COR-L47 (cell line): ENCODE measurements around the gene TMC7.

ENCODE experiments used
- DNase-seq: peaks from one replicate; lab custom pipeline; 2025; lab: John Stamatoyannopoulos, UW

Gene TMC7

DNA sequence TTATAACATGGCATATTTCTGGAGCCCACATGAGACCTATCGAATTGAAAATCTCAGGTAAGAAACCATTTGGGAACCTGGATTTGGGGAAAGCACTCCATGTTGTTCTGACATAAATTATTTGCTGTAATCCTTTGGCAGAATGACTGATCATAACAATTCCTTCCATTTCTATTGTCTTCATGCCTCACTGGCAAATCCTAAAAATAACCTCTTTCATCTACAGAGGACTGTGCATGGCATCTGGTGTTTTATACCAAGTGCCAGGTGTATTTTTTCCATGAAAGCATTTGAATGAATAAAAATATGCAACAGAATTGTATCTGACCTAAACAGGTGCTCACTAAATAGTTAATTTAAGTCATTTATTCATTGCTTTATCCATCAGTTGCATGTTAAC lies 50.0 kb downstream of the TMC7 start:
- no peak for DNase-seq

DNA sequence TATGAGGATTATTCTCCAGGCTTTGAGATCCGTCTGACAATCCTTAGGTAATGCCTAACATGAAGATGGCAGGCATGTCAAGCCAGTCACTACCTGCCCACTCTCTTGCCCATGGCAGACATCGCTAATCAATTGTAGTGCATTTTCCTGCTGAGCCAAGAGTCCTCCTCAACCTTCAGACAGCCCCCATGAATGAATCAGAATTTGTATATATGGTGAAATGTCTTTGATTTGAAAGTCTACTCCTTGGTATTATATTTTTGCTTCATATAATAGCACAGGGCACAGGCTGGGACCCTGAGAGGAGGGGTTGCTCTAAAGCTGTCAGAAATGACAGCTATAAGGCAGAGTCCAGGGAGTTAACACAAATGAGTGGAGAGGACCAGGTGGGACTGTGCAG lies 56.7 kb downstream of the TMC7 start:
- DNase-seq: no peak

DNA sequence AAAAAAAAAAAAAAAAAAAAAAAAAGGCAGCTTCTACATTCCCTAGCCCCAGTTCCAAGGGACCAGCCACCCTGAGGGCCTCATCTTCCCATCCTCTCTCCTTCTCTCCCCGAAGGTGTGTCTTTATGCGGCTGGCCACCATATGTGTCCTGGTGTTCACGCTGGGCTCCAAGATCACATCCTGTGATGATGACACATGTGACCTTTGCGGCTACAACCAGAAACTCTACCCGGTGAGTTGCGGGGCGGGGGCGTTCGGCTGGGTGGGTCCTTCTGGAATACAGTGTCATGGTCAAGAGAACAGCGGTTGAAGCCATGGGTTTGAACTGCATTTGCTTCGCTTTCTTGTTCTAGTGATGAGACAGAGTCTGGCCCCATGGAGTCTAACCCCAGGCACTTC lies 61.0 kb downstream of the TMC7 start:
- DNase-seq: no peak

DNA sequence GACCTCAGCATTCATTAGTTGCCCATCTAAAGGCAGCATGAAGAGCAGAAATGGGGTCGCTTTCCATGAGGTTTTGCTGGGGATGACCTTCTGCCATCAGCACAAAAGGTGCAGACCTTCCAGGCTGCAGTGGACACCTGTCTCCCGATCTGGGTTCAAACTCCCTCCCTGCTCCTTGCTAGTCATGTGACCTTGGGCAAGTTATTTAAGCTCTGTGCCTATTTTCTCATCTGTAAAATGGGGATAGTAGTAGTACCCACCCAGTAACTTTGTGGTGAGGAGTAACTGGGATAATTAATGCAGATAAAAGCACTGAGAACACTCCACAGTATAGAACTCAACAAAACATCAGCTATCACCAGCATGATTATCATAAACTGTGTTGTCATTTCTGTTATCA lies 62.3 kb downstream of the TMC7 start:
- DNase-seq: no peak

DNA sequence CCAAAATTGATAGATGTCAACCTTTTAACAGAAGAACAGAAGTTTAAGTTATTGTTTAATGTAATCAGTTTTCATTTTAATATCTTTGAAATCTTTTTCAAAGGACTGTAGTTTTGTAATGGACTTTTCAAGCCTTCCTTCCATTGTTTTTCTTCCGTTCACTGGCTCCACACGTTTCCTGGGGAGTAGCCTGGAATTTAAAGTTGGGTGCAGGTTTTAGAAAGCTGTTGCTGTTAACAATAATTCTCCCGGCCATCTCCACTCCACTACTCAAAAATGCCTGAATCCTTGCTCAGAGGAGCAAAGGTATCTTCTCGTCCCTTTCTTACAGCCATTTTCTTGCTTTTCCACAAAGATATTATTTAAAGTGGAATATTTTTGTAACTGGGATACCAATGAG lies 79.0 kb downstream of the TMC7 start:
- DNase-seq: no peak

DNA sequence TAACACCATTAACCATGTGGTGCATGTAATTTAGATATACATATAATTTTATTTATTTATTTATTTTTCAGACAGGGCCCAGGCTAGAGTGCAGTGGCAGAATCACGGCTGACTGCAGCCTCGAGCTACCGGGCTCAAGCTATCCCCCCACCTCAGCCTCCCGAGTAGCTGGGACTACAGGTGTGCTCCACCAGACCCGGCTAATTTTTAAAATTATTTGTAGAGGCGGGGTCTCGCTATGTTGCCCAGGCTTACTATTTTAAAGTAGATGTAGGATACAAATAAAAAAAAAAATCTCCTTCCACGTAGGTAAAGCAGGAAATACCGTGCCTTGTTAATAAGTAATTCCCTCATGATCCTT lies 83.2 kb downstream of the TMC7 start:
- DNase-seq: no peak

DNA sequence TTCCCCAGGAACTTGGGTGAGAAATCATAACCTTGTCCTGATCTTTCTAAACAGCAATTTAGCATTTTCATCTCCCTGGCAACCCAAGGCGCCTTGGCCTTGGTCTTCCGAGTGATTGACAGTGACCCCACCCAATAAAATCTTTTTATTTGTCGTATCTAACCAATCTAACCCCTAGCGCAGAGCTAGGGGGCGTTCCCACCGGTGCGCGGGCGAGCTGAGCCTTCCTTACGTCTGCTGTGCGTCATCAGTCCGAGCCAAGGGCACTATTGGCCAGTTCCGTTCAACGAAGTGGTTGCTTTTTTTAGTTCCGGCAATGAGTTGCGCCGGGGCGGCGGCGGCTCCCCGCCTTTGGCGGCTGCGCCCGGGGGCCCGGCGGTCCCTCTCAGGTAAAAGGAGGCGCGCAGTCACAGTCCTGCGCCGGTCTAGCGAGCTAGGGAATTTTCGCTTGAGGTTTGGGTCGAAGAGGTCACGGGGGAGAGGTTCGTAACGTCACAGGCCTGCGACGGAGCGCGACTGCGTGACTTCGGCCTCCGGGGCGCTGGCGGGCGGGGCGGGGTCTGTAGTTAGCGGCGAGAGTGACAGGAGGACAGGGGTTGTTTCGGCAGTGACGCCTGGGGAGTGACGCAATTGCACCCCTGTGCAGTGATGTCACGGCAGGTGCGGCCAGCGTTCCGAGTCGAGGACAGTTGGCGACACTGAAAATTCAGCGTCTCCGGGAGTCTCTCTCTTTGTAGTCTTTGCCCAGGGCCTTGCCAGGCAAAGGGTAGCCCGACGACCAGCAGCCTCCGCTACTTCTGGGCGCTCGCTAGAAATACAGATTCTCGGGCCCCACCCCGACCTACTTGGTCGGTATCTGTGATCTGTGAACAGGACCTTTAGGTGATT lies 83.9 kb downstream of the TMC7 start, which contains the start of gene COQ7:
Gene COQ7 (plus strand): TSS at position 266 of the 888 bp plus-strand sequence. CDS start 51 bp downstream, at position 317.
- DNase-seq: peak; percentile 99

DNA sequence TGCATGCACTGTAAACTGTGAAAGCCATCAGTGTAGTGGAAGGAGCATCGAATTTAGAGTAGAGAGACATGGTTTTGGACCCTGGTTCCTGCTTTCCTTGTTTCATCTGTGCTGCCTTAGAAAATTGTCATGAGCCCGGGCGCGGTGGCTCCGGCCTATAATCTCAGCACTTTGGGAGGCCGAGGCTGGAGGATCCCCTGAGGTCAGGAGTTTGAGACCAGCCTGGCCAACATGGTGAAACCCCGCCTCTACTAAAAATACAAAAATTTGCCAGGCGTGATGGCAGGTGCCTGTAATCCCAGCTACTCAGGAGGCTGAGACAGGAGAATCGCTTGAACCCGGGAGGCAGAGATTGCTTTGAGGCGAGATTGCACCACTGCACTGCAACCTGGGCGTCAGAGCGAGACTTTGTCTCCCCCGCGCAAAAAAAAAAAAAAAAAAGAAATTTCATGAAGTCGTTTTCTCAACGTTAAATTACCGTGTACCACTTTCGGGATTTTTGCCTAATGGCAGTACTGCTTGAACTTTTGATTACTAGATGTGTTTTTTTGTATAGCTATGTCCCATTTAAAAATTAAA lies 84.6 kb downstream of the TMC7 start:
- no peak for DNase-seq

DNA sequence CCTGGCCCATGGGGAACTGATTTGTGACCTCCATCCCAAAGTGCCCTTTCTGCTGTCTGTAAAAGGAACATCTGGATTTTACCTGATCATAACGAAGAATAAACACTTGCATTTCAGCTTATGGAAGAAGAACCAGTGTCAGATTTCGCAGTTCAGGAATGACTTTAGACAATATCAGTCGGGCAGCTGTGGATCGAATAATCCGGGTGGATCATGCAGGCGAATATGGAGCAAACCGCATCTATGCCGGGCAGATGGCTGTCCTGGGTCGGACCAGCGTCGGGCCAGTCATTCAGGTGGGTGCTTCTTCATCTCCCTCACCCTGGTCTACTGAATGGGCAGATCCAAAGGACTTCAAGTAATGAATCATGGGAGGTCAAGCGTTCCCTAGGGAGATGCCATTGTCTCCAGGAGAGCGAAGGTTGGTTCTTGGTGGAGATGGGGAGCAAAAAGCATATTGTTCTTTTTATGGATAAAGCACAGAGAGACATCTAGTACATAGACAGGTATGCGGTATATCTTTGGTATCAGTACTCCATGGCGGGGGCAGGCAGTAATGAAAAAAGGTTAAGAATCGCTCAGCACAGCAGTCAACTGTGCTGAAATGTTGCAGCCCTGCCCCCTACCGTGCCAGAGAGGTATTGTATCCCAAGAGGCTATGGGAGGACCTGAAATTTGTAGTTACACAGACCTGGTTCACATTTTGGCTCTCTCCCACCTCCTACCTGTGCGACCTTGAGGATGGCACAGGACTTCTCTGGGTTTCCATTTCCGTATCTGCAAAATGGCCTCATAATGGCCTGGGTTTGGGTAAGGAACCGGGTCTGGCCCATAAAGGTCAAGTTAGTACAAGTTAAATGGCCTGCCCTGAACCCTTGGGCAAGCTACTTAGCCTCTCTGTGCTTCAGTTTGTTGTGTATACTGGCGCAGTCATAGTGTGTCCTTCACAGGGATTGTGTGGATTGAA lies 88.4 kb downstream of the TMC7 start:
- peak; percentile 36 for DNase-seq

DNA sequence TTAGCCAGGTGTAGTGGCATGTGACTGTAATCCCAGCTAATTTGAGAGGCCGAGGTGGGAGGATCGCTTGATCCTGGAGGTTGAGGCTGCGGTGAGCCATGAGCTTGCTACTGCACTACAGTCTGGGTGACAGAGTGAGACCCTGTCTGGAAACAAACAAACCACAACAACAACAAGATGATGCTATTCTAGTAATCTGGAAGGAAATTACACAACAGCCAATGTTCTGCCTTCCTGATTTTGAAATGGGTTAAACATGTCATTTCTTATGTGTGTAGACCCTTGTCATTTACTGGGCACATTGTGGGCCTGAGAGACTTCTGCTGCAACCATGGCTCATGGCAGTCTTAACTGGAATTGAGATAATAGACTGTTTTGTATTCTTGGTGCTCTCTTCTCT lies 89.6 kb downstream of the TMC7 start:
- DNase-seq: no peak

DNA sequence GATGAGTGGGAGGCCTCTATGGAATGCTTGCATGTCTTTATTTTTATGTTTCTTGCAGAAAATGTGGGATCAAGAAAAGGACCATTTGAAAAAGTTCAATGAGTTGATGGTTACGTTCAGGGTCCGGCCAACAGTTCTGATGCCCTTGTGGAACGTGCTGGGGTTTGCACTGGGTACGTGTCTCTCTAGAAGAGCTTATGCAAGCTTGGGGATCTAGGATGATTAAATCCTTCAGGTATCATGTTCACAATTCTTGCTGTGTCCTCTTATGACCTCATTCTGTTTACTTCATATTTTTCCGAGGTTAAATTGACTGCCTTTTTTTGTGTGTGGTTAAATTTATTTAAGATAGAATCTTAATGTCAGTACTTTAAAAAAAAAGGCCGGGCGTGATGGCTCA lies 90.1 kb downstream of the TMC7 start:
- no peak for DNase-seq

DNA sequence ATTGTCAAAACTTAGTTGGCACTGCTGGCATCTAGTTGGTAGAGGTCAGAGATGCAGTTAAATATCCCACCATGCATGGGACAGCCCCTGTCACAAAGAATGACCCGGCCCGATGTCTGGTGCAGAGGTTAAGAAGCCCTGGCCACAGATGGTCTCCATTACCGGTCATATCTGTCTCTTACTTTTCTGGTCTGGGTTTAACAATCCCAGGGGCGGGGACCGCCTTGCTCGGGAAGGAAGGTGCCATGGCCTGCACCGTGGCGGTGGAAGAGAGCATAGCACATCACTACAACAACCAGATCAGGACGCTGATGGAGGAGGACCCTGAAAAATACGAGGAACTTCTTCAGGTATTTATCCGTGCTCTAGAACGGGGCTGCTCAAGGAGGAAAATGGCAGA lies 91.8 kb downstream of the TMC7 start:
- no peak for DNase-seq

DNA sequence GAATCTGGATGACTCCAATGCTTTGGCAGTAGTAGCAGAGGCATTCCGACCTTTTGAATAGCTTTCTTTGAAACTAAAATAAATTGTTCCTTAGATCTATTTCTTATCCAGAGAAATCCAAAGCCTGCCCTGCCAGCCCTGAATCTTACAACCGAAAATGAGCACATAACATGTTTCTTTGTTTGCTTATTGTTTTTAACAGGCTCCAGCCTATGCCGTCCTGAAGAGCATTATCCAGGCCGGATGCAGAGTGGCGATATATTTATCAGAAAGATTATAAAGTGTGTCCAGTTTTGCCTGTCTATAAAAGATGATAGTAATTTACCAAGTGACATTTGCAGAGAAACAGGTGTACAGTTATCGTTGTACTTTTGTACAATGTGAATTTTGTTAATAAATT lies 94.1 kb downstream of the TMC7 start:
- DNase-seq: no peak

DNA sequence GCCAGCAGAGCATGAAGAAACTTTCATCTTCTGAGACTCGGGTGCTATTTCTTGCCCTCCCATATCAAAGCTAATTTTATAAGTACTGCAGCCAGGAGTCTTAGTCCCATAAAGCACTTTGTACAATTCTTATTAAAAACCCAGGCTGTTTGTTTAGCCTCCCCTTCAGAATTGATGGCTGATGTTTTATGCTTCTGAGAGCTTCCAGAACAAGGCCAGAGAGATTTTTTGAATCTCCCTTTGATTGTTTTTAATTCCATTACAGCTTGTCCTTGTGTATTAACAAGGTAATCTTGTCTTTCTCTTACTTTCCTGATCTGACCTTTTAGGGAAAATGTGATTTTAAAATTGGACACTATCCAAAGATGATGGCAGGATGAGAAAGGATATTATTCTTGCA lies 99.9 kb downstream of the TMC7 start:
- no peak for DNase-seq

DNA sequence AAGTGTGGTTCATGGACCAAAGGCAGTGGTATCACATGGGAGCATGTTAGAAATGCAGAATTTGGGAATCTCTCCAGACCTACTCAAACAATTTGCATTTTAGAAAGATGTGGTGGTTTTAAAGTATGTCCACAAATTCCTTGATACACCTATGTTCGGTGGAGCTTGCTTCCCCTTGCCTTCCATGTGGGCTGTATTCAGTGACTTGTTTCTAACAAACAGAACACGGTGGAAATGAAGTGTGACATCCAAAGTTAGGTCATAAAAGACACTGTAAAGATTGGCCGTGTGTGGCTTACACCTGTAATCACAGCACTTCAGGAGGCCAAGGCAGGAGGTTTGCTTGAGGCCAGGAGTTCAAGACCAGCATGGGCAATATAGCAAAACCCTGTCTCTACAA lies 100.4 kb downstream of the TMC7 start:
- no peak for DNase-seq

DNA sequence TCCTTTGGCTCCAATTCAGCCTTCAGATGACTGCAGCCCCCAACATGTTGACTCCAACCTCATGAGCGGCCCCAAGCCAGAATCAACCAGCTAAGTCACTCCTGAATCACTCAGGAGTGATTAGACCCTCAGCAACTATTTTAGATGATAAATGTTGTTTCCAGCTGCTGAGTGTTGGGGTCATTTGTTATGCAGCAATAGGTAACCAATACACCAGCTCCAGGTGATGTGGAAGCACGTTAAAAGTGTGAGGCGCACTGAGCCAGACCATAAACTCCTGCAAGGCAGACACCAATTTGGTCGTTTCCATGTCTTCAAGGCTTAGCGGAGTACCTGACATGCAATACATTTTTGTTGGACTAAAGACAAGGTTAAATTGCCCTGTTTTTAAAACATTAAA lies 101.1 kb downstream of the TMC7 start:
- DNase-seq: no peak

DNA sequence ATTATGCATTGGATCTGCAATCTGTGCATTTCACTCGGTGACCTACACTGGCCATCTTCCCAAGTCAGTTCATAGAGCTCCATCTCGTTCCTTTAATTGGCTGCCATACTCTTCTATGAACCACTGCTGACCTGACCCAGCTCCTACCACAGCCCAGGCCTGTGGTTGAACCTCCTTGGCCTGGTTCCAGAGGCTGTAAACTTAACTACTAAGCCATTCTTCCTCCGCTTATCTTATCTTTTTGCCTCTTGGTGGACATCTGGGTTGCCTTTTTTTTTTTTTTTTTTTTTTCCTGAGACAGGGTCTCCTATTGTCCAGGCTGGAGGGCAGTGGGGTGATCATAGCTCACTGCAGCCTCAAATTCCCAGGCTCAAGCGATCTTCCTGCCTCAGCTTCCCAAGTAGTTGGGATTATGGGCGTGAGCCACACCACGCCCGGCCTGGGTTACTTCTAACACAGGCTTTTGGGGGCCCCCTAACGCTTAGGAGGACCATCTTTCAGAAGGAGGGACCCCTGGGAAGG lies 102.0 kb downstream of the TMC7 start:
- DNase-seq: no peak

DNA sequence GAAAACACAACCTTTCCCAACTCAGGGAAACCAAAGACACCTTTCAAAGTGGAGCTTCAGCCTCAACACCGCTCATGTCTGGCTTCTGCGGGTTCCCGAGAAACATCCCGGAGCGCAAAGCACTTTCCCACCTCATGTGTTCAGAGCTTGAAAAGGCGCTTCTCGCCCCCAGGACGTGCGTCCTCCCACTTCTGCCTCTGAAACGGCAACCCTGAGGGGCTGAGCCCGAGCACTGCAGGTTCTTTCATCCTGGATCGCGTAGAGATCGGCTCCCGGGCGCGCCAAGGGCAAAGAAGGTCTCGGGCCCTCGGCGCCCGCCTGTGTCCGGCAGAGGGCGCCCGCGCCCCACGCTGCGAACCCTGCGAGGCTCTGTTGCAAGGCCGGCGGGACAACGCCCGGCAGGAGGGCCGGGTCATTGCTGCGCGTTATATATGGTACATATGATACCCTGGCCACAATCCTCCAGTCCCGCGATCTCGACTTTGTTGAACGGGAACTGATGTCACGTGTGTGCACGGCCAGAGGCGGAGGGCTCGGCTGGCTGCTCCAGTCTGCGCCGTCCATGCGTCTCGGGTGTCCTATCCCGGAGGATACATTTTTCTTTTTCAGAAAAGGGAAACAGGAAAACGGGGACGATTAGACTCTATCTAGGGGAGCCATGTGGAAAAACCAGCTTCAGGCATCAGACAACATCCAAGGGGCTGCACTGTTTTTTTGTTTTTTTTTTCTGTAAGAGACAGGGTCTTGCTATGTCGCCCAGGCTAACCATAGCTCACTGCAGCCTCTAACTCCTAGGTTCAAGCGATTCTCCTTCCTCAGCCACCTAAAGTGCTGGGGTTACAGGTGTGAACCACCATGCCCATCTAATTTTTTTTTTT lies 102.8 kb downstream of the TMC7 start:
- DNase-seq: peak; percentile 68

DNA sequence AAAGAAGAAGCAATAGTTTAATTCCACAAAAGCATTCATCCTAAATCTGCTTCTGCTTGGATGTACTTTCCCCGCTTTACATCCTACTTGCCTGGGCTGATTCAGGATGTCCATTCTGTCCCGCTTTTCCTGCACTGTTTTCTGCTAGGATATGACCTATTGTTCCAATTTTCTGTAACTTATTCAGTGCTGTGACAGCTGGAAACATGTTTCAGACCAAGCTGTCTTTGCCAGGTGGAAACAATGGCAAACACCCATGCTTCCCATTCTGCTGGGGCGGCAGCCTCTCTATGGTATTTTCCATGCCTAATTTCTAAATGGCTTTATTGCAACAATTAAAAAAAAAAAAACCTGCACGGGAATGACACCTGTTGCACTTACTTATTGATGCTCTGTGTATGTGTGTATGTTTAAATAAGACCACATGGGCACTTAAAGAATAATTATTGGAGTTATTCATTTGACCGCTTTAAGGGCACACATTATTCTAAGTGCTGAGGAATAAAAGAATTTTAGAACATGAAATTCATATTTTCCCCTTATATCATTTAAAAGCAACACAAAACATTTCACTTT lies 104.7 kb downstream of the TMC7 start:
- DNase-seq: no peak

DNA sequence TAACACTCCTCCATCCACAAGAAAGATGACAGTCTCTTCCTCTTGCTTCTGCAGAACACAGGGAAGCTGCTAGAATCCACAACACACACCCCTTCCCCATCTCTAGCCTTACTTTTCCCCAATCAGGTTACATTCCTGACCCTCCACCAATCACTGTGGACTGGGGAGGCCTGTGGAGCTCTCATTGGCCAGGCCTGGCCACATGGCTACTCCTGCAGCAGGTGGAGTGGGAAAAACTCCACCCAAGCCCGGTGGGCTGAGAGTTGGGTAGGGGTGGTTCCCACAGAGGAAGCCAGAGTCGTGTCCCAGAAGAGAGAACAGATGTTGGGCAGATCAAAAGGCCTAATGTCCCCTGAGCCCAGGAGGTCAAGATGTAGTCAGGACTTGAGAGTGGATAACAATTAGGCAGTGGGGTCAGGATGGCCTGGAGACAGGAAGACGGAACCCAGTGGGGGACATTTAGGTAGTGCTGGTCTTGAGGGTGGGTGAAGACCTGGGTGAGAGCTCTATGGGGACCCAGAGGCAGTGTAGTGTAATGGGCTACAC lies 105.7 kb downstream of the TMC7 start:
- no peak for DNase-seq

DNA sequence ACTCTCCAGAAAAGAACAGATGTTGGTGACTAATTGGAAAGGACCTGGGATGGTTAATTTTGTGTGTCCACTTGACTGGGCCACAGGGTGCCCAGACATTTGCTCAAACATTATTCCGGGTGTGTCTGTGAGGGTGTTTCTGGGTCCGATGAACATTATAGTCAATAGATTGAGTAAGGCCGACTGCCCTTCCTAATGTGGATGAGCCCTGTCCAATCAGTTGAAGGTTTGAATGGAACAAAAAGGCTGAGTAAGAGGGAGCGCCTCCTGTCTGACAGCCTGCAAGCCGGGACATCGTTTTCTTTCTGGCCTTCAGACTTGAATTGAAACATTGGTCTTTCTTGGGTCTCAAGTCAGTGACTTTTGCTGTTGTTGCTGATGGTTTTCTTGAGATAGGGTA lies 107.2 kb downstream of the TMC7 start:
- DNase-seq: no peak
